Caco-2 (cell line): ENCODE measurements around the gene CDHR1. TPM values are rescaled to one million over a fixed set of nuclear protein-coding genes. Genes with fewer than 3 reads are reported as not detected.

ENCODE experiments used
- BruUV-seq: library from RNA; stranded (reverse); fragments of 400-500 nt; replicated peaks from 2 replicates; lab custom pipeline; 2021; lab: Mats Ljungman, UMichigan
- CTCF ChIA-PET: fragments of 300-600 bp; sonication (Branson Sonifier 250); formaldehyde crosslinking; loops from one replicate; lab custom pipeline; 2022; ENCODE audit warnings: antibody characterized with exemption; lab: Charles Lee
- POLR2A ChIA-PET: fragments of 300-600 bp; sonication (Branson Sonifier 250); formaldehyde crosslinking; loops from one replicate; lab custom pipeline; 2022; ENCODE audit warnings: antibody characterized with exemption; lab: Charles Lee
- DNase-seq, 2 experiments: peaks; one replicate each; pipeline versions ENCODE4 v3.0.0 to v3.0.0-alpha.2; 2020 to 2022
- H3K27me3 ChIP-seq: replicated peaks from 2 replicates; pipeline ENCODE4 v1.6.0; 2011; ENCODE audit warnings: low read length; ENCODE audit not compliant: control insufficient read depth, insufficient read depth
- H3K36me3 ChIP-seq: 2 replicates; pipeline ENCODE4 v1.5.1; 2011; ENCODE audit warnings: low read length; ENCODE audit not compliant: control insufficient read depth, insufficient read depth
- H3K4me1 ChIP-seq: fragments of 250-450 bp; sonication (Bioruptor Pico); 2 replicates; pipeline ENCODE4 v1.5.1; 2020; ENCODE audit warnings: mild to moderate bottlenecking
- H3K4me3 ChIP-seq: 2 replicates; pipeline ENCODE4 v1.5.1; 2011; ENCODE audit warnings: low read depth, mild to moderate bottlenecking, control low read depth, low read length
- H3K9me3 ChIP-seq: fragments of 250-450 bp; sonication (Bioruptor Pico); 2 replicates; pipeline ENCODE4 v1.5.1; 2020; ENCODE audit warnings: mild to moderate bottlenecking, moderate library complexity
- H3K27ac Mint-ChIP-seq: one replicate; pipeline ENCODE4 v1.8.0; 2022; ENCODE audit warnings: mixed read lengths; ENCODE audit not compliant: unreplicated experiment
- H3K27me3 Mint-ChIP-seq: one replicate; pipeline ENCODE4 v1.8.0; 2022; ENCODE audit warnings: mixed read lengths; ENCODE audit not compliant: insufficient read depth, unreplicated experiment
- H3K36me3 Mint-ChIP-seq: one replicate; pipeline ENCODE4 v1.8.0; 2022; ENCODE audit warnings: mild to moderate bottlenecking, mixed read lengths; ENCODE audit not compliant: insufficient read depth, unreplicated experiment
- H3K4me1 Mint-ChIP-seq: one replicate; pipeline ENCODE4 v1.8.0; 2022; ENCODE audit warnings: low read depth, mixed read lengths; ENCODE audit not compliant: unreplicated experiment
- H3K4me3 Mint-ChIP-seq: one replicate; pipeline ENCODE4 v1.8.0; 2022; ENCODE audit warnings: mild to moderate bottlenecking, moderate library complexity, mixed read lengths; ENCODE audit not compliant: unreplicated experiment
- H3K9me3 Mint-ChIP-seq: one replicate; pipeline ENCODE4 v1.8.0; 2022; ENCODE audit warnings: mixed read lengths; ENCODE audit not compliant: unreplicated experiment
- CTCF ChIP-seq, 2 experiments: fragments of 200-600 bp in 1 of 2; IDR thresholded peaks; 1 replicate in 1 of 2; 2 replicates in 1 of 2; pipeline versions ENCODE4 v1.5.1 to v1.8.0; 2011 to 2022; ENCODE audit warnings: antibody characterized with exemption in 1 of 2, control low read depth in 1 of 2, inconsistent platforms in 1 of 2, low read depth in 1 of 2, low read length in 1 of 2, mild to moderate bottlenecking in 1 of 2, moderate library complexity in 1 of 2; ENCODE audit not compliant: insufficient read depth in 1 of 2, severe bottlenecking in 1 of 2, unreplicated experiment in 1 of 2
- intact Hi-C: fragments of 100-400 bp; cut with micrococcal nuclease; formaldehyde crosslinking; loops from one replicate; pipeline ENCODE4 v1.10.0; 2022; ENCODE audit not compliant: unreplicated experiment
- total RNA-seq: library from RNA; stranded (reverse); gene quantifications from 2 replicates; pipeline ENCODE4 v1.2.3, GENCODE V29; 2022

The CDHR1 gene
- total RNA-seq, 1 experiment from 2014 or later: not detected

DNA sequence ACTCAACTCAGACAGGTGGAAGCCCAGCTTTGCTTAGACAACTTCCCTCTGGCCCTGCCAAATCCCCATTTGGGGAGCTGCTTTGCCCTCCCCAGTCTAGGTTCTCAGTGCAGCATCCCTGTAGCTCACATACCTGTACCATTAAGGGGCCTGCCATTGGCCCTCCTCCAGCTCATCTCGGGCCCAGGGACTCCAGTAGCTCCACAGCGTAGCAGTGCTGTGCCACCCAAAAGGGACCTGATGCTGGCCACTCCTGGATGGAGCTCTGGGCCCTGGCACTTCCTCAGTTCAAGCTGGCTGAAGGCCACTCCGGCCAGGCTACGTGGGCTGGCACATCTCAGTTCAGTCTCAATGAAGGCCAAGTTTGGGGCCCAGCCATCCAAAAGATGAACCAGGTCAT lies 39.6 kb downstream of the CDHR1 start:
- CTCF ChIA-PET: no interaction called here
- no peak for TF ChIP-seq CTCF (IDR thresholded peaks at IDR 0.05; ENCODE audit: insufficient read depth in 1 of 2, low read depth in 1 of 2, low read length in 1 of 2, severe bottlenecking in 1 of 2, unreplicated experiment in 1 of 2)

GRCh38 chr10:84234479-84234878 lies 40.1 kb downstream of the CDHR1 start:
- Histone ChIP-seq H3K4me3 (no peak overlapping the region), H3K4me1 (no peaks in the 10 kb centered on the region), H3K27me3 (no peaks in the 10 kb centered on the region), H3K36me3 (no peaks in the 10 kb centered on the region), H3K9me3 (no peaks in the 10 kb centered on the region)
- no TSS peak for BruUV-seq
- intact Hi-C loops: no loop called here
- no peak overlapping the region for H3K27ac Mint-ChIP-seq
- CTCF ChIA-PET: no interaction called here
- H3K4me3 Mint-ChIP-seq: no peak overlapping the region
- no peaks in the 10 kb centered on the region for H3K9me3 Mint-ChIP-seq
- peaks cover 9% of the 10 kb centered on the region for H3K27me3 Mint-ChIP-seq
- no peaks in the 10 kb centered on the region for H3K36me3 Mint-ChIP-seq
- no peak for TF ChIP-seq CTCF (IDR thresholded peaks at IDR 0.05; ENCODE audit: insufficient read depth in 1 of 2, low read depth in 1 of 2, low read length in 1 of 2, severe bottlenecking in 1 of 2, unreplicated experiment in 1 of 2)
- POLR2A ChIA-PET: no interaction called here
- no peaks in the 10 kb centered on the region for H3K4me1 Mint-ChIP-seq
- no peak for DNase-seq

More for the DNA sequence above, 39.6 kb downstream of the CDHR1 start:
- H3K27me3 ChIP-seq: no peaks in the 10 kb centered on the region
- intact Hi-C loops: no loop called here
- no TSS peak for BruUV-seq
- H3K27ac Mint-ChIP-seq: no peak overlapping the region
- no peaks in the 10 kb centered on the region for H3K9me3 ChIP-seq
- no peaks in the 10 kb centered on the region for H3K4me1 ChIP-seq
- H3K4me1 Mint-ChIP-seq: no peaks in the 10 kb centered on the region
- H3K36me3 ChIP-seq: no peaks in the 10 kb centered on the region
- H3K27me3 Mint-ChIP-seq: peaks cover 11% of the 10 kb centered on the region
- no peaks in the 10 kb centered on the region for H3K36me3 Mint-ChIP-seq
- H3K4me3 Mint-ChIP-seq: no peak overlapping the region
- no peak overlapping the region for H3K4me3 ChIP-seq
- H3K9me3 Mint-ChIP-seq: no peaks in the 10 kb centered on the region
- DNase-seq: no peak
- POLR2A ChIA-PET: no interaction called here

DNA sequence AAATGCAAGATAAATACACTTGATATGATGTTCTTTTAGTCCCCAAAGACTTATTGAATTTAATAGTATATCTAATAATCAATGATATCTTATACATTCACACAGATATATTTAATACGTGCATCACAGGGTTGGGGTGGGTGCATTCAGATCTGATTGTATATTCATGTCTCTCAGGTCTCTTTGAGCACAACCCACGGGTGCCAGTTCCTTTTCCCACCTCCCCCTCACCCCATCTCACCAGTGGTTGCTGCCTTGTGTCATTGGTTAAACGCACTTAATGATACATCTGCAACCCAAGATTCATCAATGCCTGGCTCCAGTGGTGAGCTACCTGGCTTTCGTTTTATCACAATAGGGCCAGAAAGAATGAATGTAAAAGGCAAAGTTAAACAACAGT lies 40.8 kb downstream of the CDHR1 start:
- ChIA-PET CTCF (no interaction called here), POLR2A (no interaction called here)
- no peaks in the 10 kb centered on the region for H3K36me3 ChIP-seq
- Mint-ChIP-seq H3K27ac (no peak overlapping the region), H3K36me3 (no peaks in the 10 kb centered on the region), H3K9me3 (no peaks in the 10 kb centered on the region), H3K4me3 (no peak overlapping the region), H3K4me1 (no peaks in the 10 kb centered on the region), H3K27me3 (peaks cover 5% of the 10 kb centered on the region)
- no TSS peak for BruUV-seq
- intact Hi-C loops: no loop called here
- H3K4me1 ChIP-seq: no peaks in the 10 kb centered on the region
- TF ChIP-seq CTCF (IDR thresholded peaks at IDR 0.05; ENCODE audit: insufficient read depth in 1 of 2, low read depth in 1 of 2, low read length in 1 of 2, severe bottlenecking in 1 of 2, unreplicated experiment in 1 of 2): no peak
- DNase-seq: no peak
- no peak overlapping the region for H3K4me3 ChIP-seq
- H3K27me3 ChIP-seq: no peaks in the 10 kb centered on the region
- no peaks in the 10 kb centered on the region for H3K9me3 ChIP-seq
